Mucosa of stomach (tissue), 1 donor: ENCODE data around the gene GOLGA8N.
"Not testable (repeated sequence)": the region's sequence is repeated elsewhere in the genome, so short reads cannot be mapped to it uniquely, and the experiment has no call there.

Experiments
- H3K27me3 ChIP-seq: one replicate; pipeline ENCODE4 v1.7.0; 2013; ENCODE audit warnings: mild to moderate bottlenecking, low read length; ENCODE audit not compliant: control insufficient read depth, insufficient read depth
- H3K36me3 ChIP-seq: one replicate; pipeline ENCODE4 v1.7.0; 2013; ENCODE audit warnings: low read length; ENCODE audit not compliant: control insufficient read depth, insufficient read depth
- H3K4me1 ChIP-seq: one replicate; pipeline ENCODE4 v1.7.0; 2013; ENCODE audit warnings: mild to moderate bottlenecking, low read length; ENCODE audit not compliant: control insufficient read depth, insufficient read depth
- H3K4me3 ChIP-seq: one replicate; pipeline ENCODE4 v1.7.0; 2013; ENCODE audit warnings: low read length
- H3K9ac ChIP-seq: one replicate; pipeline ENCODE4 v1.7.0; 2013; ENCODE audit warnings: mild to moderate bottlenecking, low read length, moderate library complexity
- H3K9me3 ChIP-seq: one replicate; pipeline ENCODE4 v1.7.0; 2013; ENCODE audit warnings: mild to moderate bottlenecking, low read length, moderate library complexity; ENCODE audit not compliant: control insufficient read depth
- donor health status: Pancreatic carcinoma.

GOLGA8N gene

GRCh38 chr15:32593151-32593550 is at the start of gene GOLGA8N:
TSS of gene GOLGA8N (plus strand) at chr15:32593456.
- not testable (repeated sequence) for H3K36me3 ChIP-seq, H3K4me1 ChIP-seq, H3K9me3 ChIP-seq, H3K9ac ChIP-seq, H3K4me3 ChIP-seq, H3K27me3 ChIP-seq

GRCh38 chr15:32543456-32543855 is 49.8 kb upstream of the GOLGA8N start:
- not testable (repeated sequence) for H3K27me3 ChIP-seq, H3K9me3 ChIP-seq, H3K4me3 ChIP-seq, H3K4me1 ChIP-seq, H3K36me3 ChIP-seq, H3K9ac ChIP-seq

GRCh38 chr15:32545129-32545528 is 48.1 kb upstream of the GOLGA8N start:
- H3K9ac ChIP-seq, H3K4me1 ChIP-seq, H3K27me3 ChIP-seq, H3K4me3 ChIP-seq, H3K36me3 ChIP-seq, H3K9me3 ChIP-seq: not testable (repeated sequence)

GRCh38 chr15:32554587-32554986 is 38.7 kb upstream of the GOLGA8N start:
- not testable (repeated sequence) for H3K27me3 ChIP-seq, H3K4me1 ChIP-seq, H3K36me3 ChIP-seq, H3K9ac ChIP-seq, H3K4me3 ChIP-seq, H3K9me3 ChIP-seq

GRCh38 chr15:32562198-32562597 is 31.1 kb upstream of the GOLGA8N start:
- not testable (repeated sequence) for H3K9me3 ChIP-seq, H3K4me3 ChIP-seq, H3K9ac ChIP-seq, H3K27me3 ChIP-seq, H3K4me1 ChIP-seq, H3K36me3 ChIP-seq

GRCh38 chr15:32568988-32569387 is 24.3 kb upstream of the GOLGA8N start:
- not testable (repeated sequence) for H3K9me3 ChIP-seq, H3K4me3 ChIP-seq, H3K4me1 ChIP-seq, H3K9ac ChIP-seq, H3K36me3 ChIP-seq, H3K27me3 ChIP-seq

GRCh38 chr15:32578482-32578881 is 14.8 kb upstream of the GOLGA8N start:
- not testable (repeated sequence) for H3K4me1 ChIP-seq, H3K9ac ChIP-seq, H3K27me3 ChIP-seq, H3K36me3 ChIP-seq, H3K9me3 ChIP-seq, H3K4me3 ChIP-seq

GRCh38 chr15:32585844-32586243 is 7.4 kb upstream of the GOLGA8N start:
- H3K27me3 ChIP-seq, H3K9me3 ChIP-seq, H3K36me3 ChIP-seq, H3K9ac ChIP-seq, H3K4me3 ChIP-seq, H3K4me1 ChIP-seq: not testable (repeated sequence)

- not testable (repeated sequence) for H3K9me3 ChIP-seq, H3K36me3 ChIP-seq, H3K27me3 ChIP-seq, H3K9ac ChIP-seq, H3K4me3 ChIP-seq, H3K4me1 ChIP-seq
Measured at GRCh38 chr15:32609518-32609917, 16.3 kb downstream of the GOLGA8N start.

GRCh38 chr15:32610719-32611118 is 17.5 kb downstream of the GOLGA8N start:
- not testable (repeated sequence) for H3K4me3 ChIP-seq, H3K27me3 ChIP-seq, H3K4me1 ChIP-seq, H3K9me3 ChIP-seq, H3K9ac ChIP-seq, H3K36me3 ChIP-seq

- not testable (repeated sequence) for H3K27me3 ChIP-seq, H3K4me1 ChIP-seq, H3K9me3 ChIP-seq, H3K36me3 ChIP-seq
- Histone ChIP-seq H3K9ac (peak overlapping the region; percentile 49), H3K4me3 (peak overlapping the region; percentile 66)
Measured at GRCh38 chr15:32614712-32615050, 21.4 kb downstream of the GOLGA8N start.

- H3K9ac ChIP-seq = peak within 1 kb of the TSS; percentile 70
Measured at GRCh38 chr15:32615051-32615870, 22.0 kb downstream of the GOLGA8N start, which contains the start of gene ARHGAP11A. TSS of gene ARHGAP11A (plus strand) at chr15:32615504. CDS start at chr15:32616212, 708 bp downstream.

GRCh38 chr15:32615871-32616426 is 22.7 kb downstream of the GOLGA8N start:
- H3K27me3 ChIP-seq, H3K9me3 ChIP-seq, H3K36me3 ChIP-seq, H3K4me1 ChIP-seq: not testable (repeated sequence)
- Histone ChIP-seq H3K9ac (peak overlapping the region; percentile 70), H3K4me3 (peak overlapping the region; percentile 41)

More at GRCh38 chr15:32615051-32615870, 22.0 kb downstream of the GOLGA8N start, which contains the start of gene ARHGAP11A:
- not testable (repeated sequence) for H3K27me3 ChIP-seq, H3K4me1 ChIP-seq, H3K36me3 ChIP-seq, H3K9me3 ChIP-seq
- H3K4me3 ChIP-seq = peak within 1 kb of the TSS; percentile 66
